Osteoblast (primary cell): ENCODE data around the gene TERT. TPM values are rescaled to one million over a fixed set of nuclear protein-coding genes. Genes with fewer than 3 reads are reported as not detected.
"Not testable (repeated sequence)": the region's sequence is repeated elsewhere in the genome, so short reads cannot be mapped to it uniquely, and the experiment has no call there.

Experiments used
- DNase-seq: peaks from one replicate; pipeline ENCODE4 v3.0.0; 2011; ENCODE audit warnings: low spot score, mixed read lengths; ENCODE audit not compliant: insufficient read length; ENCODE audit errors: missing footprints
- H2AFZ ChIP-seq: 2 replicates; pipeline ENCODE4 v1.6.0; 2011; ENCODE audit warnings: mild to moderate bottlenecking, low read length
- H3K27ac ChIP-seq: 2 replicates; pipeline ENCODE4 v1.5.1; 2011; ENCODE audit warnings: mild to moderate bottlenecking, low read depth, low read length, moderate library complexity
- H3K27me3 ChIP-seq: 2 replicates; pipeline ENCODE4 v1.6.0; 2012; ENCODE audit warnings: mild to moderate bottlenecking, control low read depth, inconsistent platforms, low read length, moderate library complexity; ENCODE audit not compliant: insufficient read depth
- H3K36me3 ChIP-seq: 2 replicates; pipeline ENCODE4 v1.5.1; 2011; ENCODE audit warnings: mild to moderate bottlenecking, low read length, control low read depth, moderate library complexity; ENCODE audit not compliant: insufficient read depth
- H3K4me1 ChIP-seq: 2 replicates; pipeline ENCODE4 v1.5.1; 2011; ENCODE audit warnings: mild to moderate bottlenecking, low read length, control low read depth, moderate library complexity; ENCODE audit not compliant: insufficient read depth
- H3K4me2 ChIP-seq: 2 replicates; pipeline ENCODE4 v1.6.0; 2011; ENCODE audit warnings: mild to moderate bottlenecking, low read length; ENCODE audit not compliant: insufficient read depth
- H3K4me3 ChIP-seq: fragments of 200-600 bp; sonication (generic); 3 replicates; pipeline ENCODE4 v1.5.1; 2012; ENCODE audit warnings: mild to moderate bottlenecking, low read length, inconsistent platforms; ENCODE audit not compliant: insufficient read depth
- H3K79me2 ChIP-seq: 2 replicates; pipeline ENCODE4 v1.6.0; 2012; ENCODE audit warnings: mild to moderate bottlenecking, low read length, control low read depth, inconsistent platforms; ENCODE audit not compliant: insufficient read depth
- H3K9me3 ChIP-seq: 2 replicates; pipeline ENCODE4 v1.5.1; 2011; ENCODE audit warnings: low read depth, low read length, control low read depth
- H4K20me1 ChIP-seq: 2 replicates; pipeline ENCODE4 v1.6.0; 2012; ENCODE audit warnings: mild to moderate bottlenecking, low read length, control low read depth; ENCODE audit not compliant: insufficient read depth
- total RNA-seq: library from RNA; depleted of rRNA; stranded (reverse); fragments of >200 nt; gene quantifications from 2 replicates; pipeline ENCODE4 v1.2.3, GENCODE V29; 2012
- TF ChIP-seq, protein P1 (sequence below): IDR thresholded peaks from 2 replicates; pipeline ENCODE4 v1.5.1; 2011; ENCODE audit warnings: mild to moderate bottlenecking, low read depth, low read length, moderate library complexity; ENCODE audit errors: extremely low read depth

Gene TERT
- total RNA-seq, 1 donor: not detected

DNA sequence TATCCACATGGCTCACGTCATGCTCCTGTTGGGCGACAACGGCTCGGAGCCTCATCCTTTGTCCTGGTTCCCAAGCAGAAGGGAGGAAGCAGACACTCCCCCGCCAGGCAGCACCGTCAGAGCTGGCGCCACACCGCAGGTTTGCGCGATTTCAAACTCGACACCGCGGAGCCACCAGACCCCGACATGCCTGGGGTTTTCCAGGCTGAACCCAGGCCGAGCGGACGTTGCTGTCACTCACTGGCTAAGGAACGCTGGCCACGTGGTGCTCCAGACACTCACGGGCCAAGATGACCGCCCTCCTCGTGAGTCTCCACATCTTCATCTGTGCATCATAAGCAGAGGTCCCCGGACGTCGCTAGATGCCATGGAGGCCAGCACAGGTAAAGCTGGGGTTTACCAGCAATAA lies 9.0 kb downstream of the TERT start:
- Histone ChIP-seq H2AFZ (no peak overlapping the region), H3K4me2 (no peak overlapping the region), H3K9me3 (no peaks in the 10 kb centered on the region), H3K79me2 (no peaks in the 10 kb centered on the region), H3K4me1 (no peaks in the 10 kb centered on the region), H3K4me3 (no peak overlapping the region), H3K27me3 (no peaks in the 10 kb centered on the region), H3K36me3 (no peaks in the 10 kb centered on the region), H4K20me1 (no peaks in the 10 kb centered on the region), H3K27ac (no peak overlapping the region)
- DNase-seq: peak; percentile 54
- TF ChIP-seq, protein P1, sequence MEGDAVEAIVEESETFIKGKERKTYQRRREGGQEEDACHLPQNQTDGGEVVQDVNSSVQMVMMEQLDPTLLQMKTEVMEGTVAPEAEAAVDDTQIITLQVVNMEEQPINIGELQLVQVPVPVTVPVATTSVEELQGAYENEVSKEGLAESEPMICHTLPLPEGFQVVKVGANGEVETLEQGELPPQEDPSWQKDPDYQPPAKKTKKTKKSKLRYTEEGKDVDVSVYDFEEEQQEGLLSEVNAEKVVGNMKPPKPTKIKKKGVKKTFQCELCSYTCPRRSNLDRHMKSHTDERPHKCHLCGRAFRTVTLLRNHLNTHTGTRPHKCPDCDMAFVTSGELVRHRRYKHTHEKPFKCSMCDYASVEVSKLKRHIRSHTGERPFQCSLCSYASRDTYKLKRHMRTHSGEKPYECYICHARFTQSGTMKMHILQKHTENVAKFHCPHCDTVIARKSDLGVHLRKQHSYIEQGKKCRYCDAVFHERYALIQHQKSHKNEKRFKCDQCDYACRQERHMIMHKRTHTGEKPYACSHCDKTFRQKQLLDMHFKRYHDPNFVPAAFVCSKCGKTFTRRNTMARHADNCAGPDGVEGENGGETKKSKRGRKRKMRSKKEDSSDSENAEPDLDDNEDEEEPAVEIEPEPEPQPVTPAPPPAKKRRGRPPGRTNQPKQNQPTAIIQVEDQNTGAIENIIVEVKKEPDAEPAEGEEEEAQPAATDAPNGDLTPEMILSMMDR: no peak

DNA sequence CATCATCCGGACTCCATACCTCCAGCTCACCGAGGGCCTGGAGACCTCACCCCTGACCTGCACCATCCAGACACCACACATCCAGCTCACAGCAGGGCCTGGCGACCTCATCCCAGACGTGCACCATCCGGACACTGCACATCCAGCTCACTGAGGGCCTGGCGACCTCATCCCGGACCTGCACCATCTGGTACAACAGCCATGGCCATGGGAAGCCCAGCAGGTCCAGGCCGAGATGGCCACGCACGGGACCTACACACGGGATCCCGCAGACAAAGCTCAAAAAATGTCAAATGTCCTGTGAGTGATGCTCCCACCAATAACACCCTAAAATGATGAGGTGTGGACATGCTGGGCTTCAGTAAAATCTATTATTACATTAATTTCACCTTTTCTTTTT lies 9.7 kb downstream of the TERT start:
- DNase-seq: peak; percentile 50
- Histone ChIP-seq H3K27ac (no peak overlapping the region), H3K36me3 (no peaks in the 10 kb centered on the region), H2AFZ (no peak overlapping the region), H3K79me2 (no peaks in the 10 kb centered on the region), H4K20me1 (no peaks in the 10 kb centered on the region), H3K4me1 (no peaks in the 10 kb centered on the region), H3K9me3 (no peaks in the 10 kb centered on the region), H3K27me3 (no peaks in the 10 kb centered on the region), H3K4me2 (no peak overlapping the region), H3K4me3 (no peak overlapping the region)
- TF ChIP-seq, protein P1: no peak

DNA sequence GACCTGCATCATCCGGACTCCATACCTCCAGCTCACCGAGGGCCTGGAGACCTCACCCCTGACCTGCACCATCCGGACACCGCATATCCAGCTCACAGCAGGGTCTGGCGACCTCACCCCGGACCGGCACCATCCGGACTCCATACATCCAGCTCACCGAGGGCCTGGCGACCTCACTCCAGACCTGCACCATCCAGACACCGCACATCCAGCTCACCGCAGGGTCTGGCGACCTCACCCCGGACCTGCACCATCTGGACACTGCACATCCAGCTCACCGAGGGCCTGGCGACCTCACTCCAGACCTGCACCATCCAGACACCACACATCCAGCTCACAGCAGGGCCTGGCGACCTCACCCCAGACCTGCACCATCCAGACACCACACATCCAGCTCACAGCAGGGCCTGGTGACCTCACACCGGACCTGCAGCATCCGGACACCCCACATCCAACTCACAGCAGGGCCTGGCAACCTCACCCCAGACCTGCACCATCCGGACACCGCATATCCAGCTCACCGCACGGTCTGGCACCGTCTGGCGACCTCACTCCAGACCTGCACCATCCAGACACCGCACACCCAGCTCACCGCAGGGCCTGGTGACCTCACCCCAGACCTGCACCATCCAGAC lies 10.4 kb downstream of the TERT start:
- not testable (repeated sequence) for H3K4me3 ChIP-seq, H3K4me2 ChIP-seq, H3K36me3 ChIP-seq, H3K27ac ChIP-seq, H3K4me1 ChIP-seq, H4K20me1 ChIP-seq, H3K9me3 ChIP-seq, H3K27me3 ChIP-seq, H3K79me2 ChIP-seq, DNase-seq, H2AFZ ChIP-seq

DNA sequence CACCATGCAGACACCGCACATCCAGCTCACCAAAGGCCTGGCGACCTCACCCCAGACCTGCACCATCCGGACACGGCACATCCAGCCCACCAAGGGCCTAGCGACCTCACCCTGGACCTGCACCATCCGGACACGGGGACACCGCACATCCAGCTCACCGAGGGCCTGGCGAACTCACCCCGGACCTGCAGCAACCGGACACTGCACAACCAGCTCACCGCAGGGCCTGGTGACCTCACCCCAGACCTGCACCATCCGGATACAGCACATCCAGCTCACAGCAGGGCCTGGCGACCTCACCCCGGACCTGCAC lies 11.2 kb downstream of the TERT start:
- not testable (repeated sequence) for H3K79me2 ChIP-seq, H3K9me3 ChIP-seq

DNA sequence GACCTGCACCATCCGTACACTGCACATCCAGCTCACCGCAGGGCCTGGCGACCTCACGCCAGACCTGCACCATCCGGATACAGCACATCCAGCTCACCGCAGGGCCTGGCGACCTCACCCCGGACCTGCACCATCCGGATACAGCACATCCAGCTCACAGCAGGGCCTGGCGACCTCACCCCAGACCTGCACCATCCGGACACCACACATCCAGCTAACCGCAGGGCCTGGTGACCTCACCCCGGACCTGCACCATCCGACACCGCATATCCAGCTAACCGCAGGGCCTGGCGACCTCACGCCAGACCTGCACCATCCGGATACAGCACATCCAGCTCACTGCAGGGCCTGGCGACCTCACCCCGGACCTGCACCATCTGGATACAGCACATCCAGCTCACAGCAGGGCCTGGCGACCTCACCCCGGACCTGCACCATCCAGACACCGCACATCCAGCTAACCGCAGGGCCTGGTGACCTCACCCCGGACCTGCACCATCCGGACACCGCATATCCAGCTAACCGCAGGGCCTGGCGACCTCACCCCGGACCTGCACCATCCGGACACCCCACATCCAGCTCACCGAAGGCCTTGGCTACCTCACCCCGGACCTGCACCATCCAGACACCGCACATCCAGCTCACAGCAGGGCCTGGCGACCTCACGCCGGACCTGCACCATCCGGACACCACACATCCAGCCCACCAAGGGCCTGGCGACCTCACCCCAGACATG lies 11.7 kb downstream of the TERT start:
- H3K27me3 ChIP-seq, H3K79me2 ChIP-seq, H3K4me3 ChIP-seq, H3K27ac ChIP-seq, H3K36me3 ChIP-seq, H3K4me1 ChIP-seq, H2AFZ ChIP-seq, H3K4me2 ChIP-seq, H4K20me1 ChIP-seq, H3K9me3 ChIP-seq: not testable (repeated sequence)
- peak; percentile 21 for DNase-seq

More for the DNA sequence above, 11.2 kb downstream of the TERT start:
- H3K36me3 ChIP-seq, H2AFZ ChIP-seq, H3K4me1 ChIP-seq, H3K27me3 ChIP-seq, H3K27ac ChIP-seq, H3K4me2 ChIP-seq, H3K4me3 ChIP-seq, H4K20me1 ChIP-seq: not testable (repeated sequence)
- DNase-seq: peak; percentile 15
